Kidney (tissue), 14 donors: ENCODE data around the gene PPT2. TPM values are rescaled to one million over a fixed set of nuclear protein-coding genes. Genes with fewer than 3 reads are reported as not detected.

Experiments used
- DNase-seq, 5 donors: peaks; one replicate each; pipeline ENCODE4 v3.0.0-alpha.2; 2013 to 2020
- FAIRE-seq: peaks from 2 replicates; lab custom pipeline; 2012; peaks lifted over from hg19 to GRCh38; lab: Jason Lieb, UNC
- H3K27ac ChIP-seq, 2 donors: one replicate each; pipeline ENCODE4 v1.7.0; 2013; ENCODE audit warnings: low read depth in 2 of 2, low read length in 2 of 2, inconsistent platforms in 1 of 2
- H3K27me3 ChIP-seq: one replicate; pipeline ENCODE4 v1.7.1; 2013; ENCODE audit warnings: low read length, inconsistent platforms; ENCODE audit not compliant: control insufficient read depth, insufficient read depth
- H3K36me3 ChIP-seq, 3 donors: one replicate each; pipeline versions ENCODE4 v1.7.0 to v1.7.1; 2013; ENCODE audit warnings: low read length in 3 of 3, control low read depth in 1 of 3, inconsistent platforms in 1 of 3; ENCODE audit not compliant: insufficient read depth in 3 of 3, control insufficient read depth in 2 of 3
- H3K4me1 ChIP-seq, 3 donors: one replicate each; pipeline versions ENCODE4 v1.7.0 to v1.7.1; 2013; ENCODE audit warnings: low read length in 3 of 3, inconsistent platforms in 1 of 3, low read depth in 1 of 3; ENCODE audit not compliant: control insufficient read depth in 2 of 3, insufficient read depth in 2 of 3
- H3K4me3 ChIP-seq, 3 donors: one replicate each; pipeline versions ENCODE4 v1.7.0 to v1.8.1; 2013; ENCODE audit warnings: low read length in 3 of 3, control low read depth in 1 of 3, inconsistent platforms in 1 of 3
- H3K9ac ChIP-seq, 3 donors: one replicate each; pipeline versions ENCODE4 v1.7.0 to v1.7.1; 2013; ENCODE audit warnings: low read length in 3 of 3, control low read depth in 1 of 3, inconsistent platforms in 1 of 3
- H3K9me3 ChIP-seq, 3 donors: one replicate each; pipeline versions ENCODE4 v1.7.0 to v1.7.1; 2013; ENCODE audit warnings: low read length in 3 of 3, control low read depth in 1 of 3, inconsistent platforms in 1 of 3; ENCODE audit not compliant: control insufficient read depth in 2 of 3, insufficient read depth in 1 of 3
- CTCF ChIP-seq: IDR thresholded peaks from 3 replicates; pipeline ENCODE4 v1.5.1; 2012; ENCODE audit warnings: mild to moderate bottlenecking, moderate library complexity, borderline replicate concordance; ENCODE audit not compliant: insufficient read depth; ENCODE audit errors: extremely low read depth
- intact Hi-C: fragments of 100-400 bp; cut with DNase I; formaldehyde crosslinking; loops from one replicate; pipeline ENCODE4 v1.11.1; 2022
- polyA plus RNA-seq: library from polyadenylated mRNA; stranded (reverse); fragments of 350-450 nt; fragmentation: Illumina TruSeq; extraction: RNeasy Lipid Tissue Mini Kit (QIAGEN cat#74804); gene quantifications from one replicate; pipeline ENCODE4 v1.2.3, GENCODE V29; 2014; ENCODE audit warnings: low read depth, low replicate concordance; ENCODE audit not compliant: insufficient read depth
- total RNA-seq: library from RNA; stranded (reverse); fragmentation: NEBNext Ultra II Directional; extraction: Animal tissue kit (Norgen Biotek cat#: 25700); gene quantifications from one replicate; pipeline ENCODE4 v1.2.1, GENCODE V29; 2021
- donor health status: control.
- donor health status: control.
- donor health status: control.
- donor health status: control.
- donor health status: control.
- donor health status: DM: yes; HTN: yes; CAD: no.
- donor health status: Normal renal cell carcinoma (clear cell type).

PPT2 gene
- total and polyA plus RNA-seq, 2 donors from 2014 or later, result 20.3 to 23.0 TPM

GRCh38 chr6:32109765-32110160 is 44.2 kb upstream of the PPT2 start:
- H3K9ac ChIP-seq, result no peak overlapping the region
- no peak overlapping the region for H3K4me3 ChIP-seq
- no peak for DNase-seq
- peak overlapping the region; percentile 22 to 59 for H3K27ac ChIP-seq
- H3K27me3 ChIP-seq, result no peaks in the 10 kb centered on the region
- FAIRE-seq, result no peak
- peaks cover 6 to 28% (median 12%) of the 10 kb centered on the region in 3 donors for H3K4me1 ChIP-seq
- H3K36me3 ChIP-seq, result no peaks in the 10 kb centered on the region
- H3K9me3 ChIP-seq, result no peaks in the 10 kb centered on the region
- TF ChIP-seq CTCF, result no peak
- intact Hi-C loops, result no loop called here

- Histone ChIP-seq H3K27ac (peak overlapping the region; percentile 22 to 66), H3K4me1 (peaks cover 6 to 28% (median 12%) of the 10 kb centered on the region in 3 donors), H3K4me3 (no peak overlapping the region), H3K36me3 (peaks cover 0 to 3% (median 0%) of the 10 kb centered on the region in 3 donors), H3K9me3 (no peaks in the 10 kb centered on the region), H3K27me3 (no peaks in the 10 kb centered on the region), H3K9ac (no peak overlapping the region)
- peak in 1 of 5 donors; percentile 72 for DNase-seq
- intact Hi-C loops, result no loop called here
- TF ChIP-seq CTCF, result no peak
- no peak for FAIRE-seq
Measured at GRCh38 chr6:32110632-32111031, 43.3 kb upstream of the PPT2 start.

GRCh38 chr6:32111424-32112066 is 42.4 kb upstream of the PPT2 start:
- FAIRE-seq (no peak), DNase-seq (no peak)
- Histone ChIP-seq H3K4me1 (peaks cover 6 to 28% (median 12%) of the 10 kb centered on the region in 3 donors), H3K36me3 (peaks cover 0 to 12% (median 7%) of the 10 kb centered on the region in 3 donors), H3K9me3 (no peaks in the 10 kb centered on the region), H3K4me3 (no peak overlapping the region), H3K27ac (no peak overlapping the region), H3K27me3 (no peaks in the 10 kb centered on the region), H3K9ac (no peak overlapping the region)
- no peak for TF ChIP-seq CTCF
- intact Hi-C loops, result no loop called here
